ENCODE results near the gene NFIL3.

The NFIL3 gene

GRCh38 chr9:91424403-91425176, 958 bp upstream of the NFIL3 start:
- H3K9me3 ChIP-seq (replicated peaks in 1 of 11) = no peaks in the 10 kb centered on the region; a peak in 1 of 22 replicates
- H3K4me1 ChIP-seq = peaks cover 35 to 69% (median 44%) of the 10 kb centered on the region in 10 experiments
- peaks cover 16 to 37% (median 34%) of the 10 kb centered on the region in 11 experiments; a peak in 17 of 22 replicates for H4K20me1 ChIP-seq
- peak overlapping the region; percentile 94 to 99 (median 96) for H3K27ac ChIP-seq
- peak overlapping the region; percentile 91 to 99 (median 97) for H3K9ac ChIP-seq
- H3K4me3 ChIP-seq = peak overlapping the region; percentile 74 to 92 (median 87)
- peak; percentile 55 to 96 (median 89); a peak in 20 of 22 replicates for TF ChIP-seq Cebpa-rat (IDR thresholded peaks at IDR 0.05)
- peak overlapping the region; percentile 81 to 97 (median 88) for H3K4me2 ChIP-seq
- H3K27me3 ChIP-seq = peaks cover 0 to 11% (median 5%) of the 10 kb centered on the region in 11 experiments; a peak in 8 of 22 replicates
- H3K36me3 ChIP-seq = peaks cover 0 to 3% (median 0%) of the 10 kb centered on the region in 11 experiments; a peak in 2 of 22 replicates

- peaks cover 0 to 3% (median 0%) of the 10 kb centered on the region in 11 experiments; a peak in 3 of 22 replicates for H3K36me3 ChIP-seq
Measured at GRCh38 chr9:91422758-91423711, 597 bp downstream of the NFIL3 start.

GRCh38 chr9:91421971-91422757, 1.5 kb downstream of the NFIL3 start:
- peak overlapping the region; percentile 83 to 99 (median 96) for H3K27ac ChIP-seq
- H3K27me3 ChIP-seq = peaks cover 0 to 11% (median 5%) of the 10 kb centered on the region in 11 experiments; a peak in 8 of 22 replicates
- H3K9ac ChIP-seq = peak overlapping the region; percentile 91 to 99 (median 97)
- peak overlapping the region; percentile 74 to 92 (median 87) for H3K4me3 ChIP-seq
- H3K4me2 ChIP-seq = peak overlapping the region; percentile 73 to 95 (median 83)
- H3K9me3 ChIP-seq (replicated peaks in 1 of 11) = no peaks in the 10 kb centered on the region; a peak in 1 of 22 replicates
- no peak for TF ChIP-seq Cebpa-rat (IDR thresholded peaks at IDR 0.05)
- peaks cover 49 to 73% (median 59%) of the 10 kb centered on the region in 10 experiments for H3K4me1 ChIP-seq
- H4K20me1 ChIP-seq = peaks cover 22 to 61% (median 59%) of the 10 kb centered on the region in 11 experiments; a peak in 18 of 22 replicates
- peaks cover 0 to 4% (median 0%) of the 10 kb centered on the region in 11 experiments; a peak in 3 of 22 replicates for H3K36me3 ChIP-seq

More at GRCh38 chr9:91422758-91423711, 597 bp downstream of the NFIL3 start:
- peaks cover 47 to 73% (median 55%) of the 10 kb centered on the region in 10 experiments for H3K4me1 ChIP-seq
- H3K9me3 ChIP-seq (replicated peaks in 1 of 11) = no peaks in the 10 kb centered on the region; a peak in 1 of 22 replicates
- H4K20me1 ChIP-seq = peaks cover 22 to 52% (median 50%) of the 10 kb centered on the region in 11 experiments; a peak in 18 of 22 replicates
- peak overlapping the region; percentile 73 to 95 (median 83) for H3K4me2 ChIP-seq
- H3K27ac ChIP-seq = peak overlapping the region; percentile 83 to 99 (median 96)
- peak overlapping the region; percentile 74 to 92 (median 87) for H3K4me3 ChIP-seq
- TF ChIP-seq Cebpa-rat (IDR thresholded peaks at IDR 0.05) = peak in 6 of 11 experiments; percentile 15 to 70 (median 50); a peak in 6 of 22 replicates
- H3K9ac ChIP-seq = peak overlapping the region; percentile 91 to 99 (median 97)
- H3K27me3 ChIP-seq = peaks cover 0 to 11% (median 5%) of the 10 kb centered on the region in 11 experiments; a peak in 8 of 22 replicates

- Histone ChIP-seq H3K4me3 (peak overlapping the region; percentile 74 to 92 (median 87)), H3K4me1 (peaks cover 46 to 71% (median 56%) of the 10 kb centered on the region in 10 experiments), H3K27me3 (peaks cover 0 to 11% (median 5%) of the 10 kb centered on the region in 11 experiments; a peak in 8 of 22 replicates)
Measured at GRCh38 chr9:91421128-91421765, 2.4 kb downstream of the NFIL3 start.

GRCh38 chr9:91420501-91421127, 3.0 kb downstream of the NFIL3 start:
- Histone ChIP-seq H3K27ac (peak overlapping the region; percentile 83 to 99 (median 96)), H3K27me3 (peaks cover 0 to 11% (median 5%) of the 10 kb centered on the region in 11 experiments; a peak in 8 of 22 replicates), H3K4me3 (peak overlapping the region; percentile 74 to 92 (median 87)), H3K9ac (peak overlapping the region; percentile 91 to 99 (median 97)), H3K36me3 (peaks cover 0 to 10% (median 6%) of the 10 kb centered on the region in 11 experiments; a peak in 8 of 22 replicates), H3K9me3 (replicated peaks in 1 of 11) (no peaks in the 10 kb centered on the region; a peak in 1 of 22 replicates), H3K4me1 (peaks cover 41 to 73% (median 51%) of the 10 kb centered on the region in 10 experiments), H3K4me2 (peak overlapping the region; percentile 73 to 95 (median 83)), H4K20me1 (peaks cover 22 to 76% (median 72%) of the 10 kb centered on the region in 11 experiments; a peak in 18 of 22 replicates)
- no peak for TF ChIP-seq Cebpa-rat (IDR thresholded peaks at IDR 0.05)

More at GRCh38 chr9:91421128-91421765, 2.4 kb downstream of the NFIL3 start:
- no peak for TF ChIP-seq Cebpa-rat (IDR thresholded peaks at IDR 0.05)
- Histone ChIP-seq H3K27ac (peak overlapping the region; percentile 83 to 99 (median 96)), H4K20me1 (peaks cover 22 to 70% (median 66%) of the 10 kb centered on the region in 11 experiments; a peak in 18 of 22 replicates), H3K4me2 (peak overlapping the region; percentile 73 to 95 (median 83)), H3K36me3 (peaks cover 0 to 4% (median 0%) of the 10 kb centered on the region in 11 experiments; a peak in 4 of 22 replicates), H3K9ac (peak overlapping the region; percentile 91 to 99 (median 97)), H3K9me3 (replicated peaks in 1 of 11) (no peaks in the 10 kb centered on the region; a peak in 1 of 22 replicates)

GRCh38 chr9:91419222-91420191, 4.1 kb downstream of the NFIL3 start:
- Histone ChIP-seq H3K9ac (peak overlapping the region; percentile 91 to 99 (median 97); a peak in 19 of 22 replicates), H3K4me1 (peaks cover 30 to 74% (median 45%) of the 10 kb centered on the region in 10 experiments), H3K36me3 (peaks cover 0 to 20% (median 12%) of the 10 kb centered on the region in 11 experiments; a peak in 12 of 22 replicates), H4K20me1 (peaks cover 27 to 87% (median 83%) of the 10 kb centered on the region in 11 experiments; a peak in 19 of 22 replicates), H3K9me3 (replicated peaks in 1 of 11) (peaks cover 0 to 3% (median 0%) of the 10 kb centered on the region in 11 experiments; a peak in 2 of 22 replicates), H3K4me2 (peak overlapping the region; percentile 73 to 95 (median 83)), H3K27ac (peak overlapping the region; percentile 23 to 99 (median 96); a peak in 20 of 22 replicates), H3K27me3 (peaks cover 0 to 1% (median 0%) of the 10 kb centered on the region in 11 experiments; a peak in 4 of 22 replicates), H3K4me3 (peak overlapping the region in 9 of 10 experiments; percentile 12 to 92 (median 87); a peak in 11 of 20 replicates)
- peak in 8 of 11 experiments; percentile 7 to 88 (median 63); a peak in 13 of 22 replicates for TF ChIP-seq Cebpa-rat (IDR thresholded peaks at IDR 0.05)
